DND-41 (cell line): Measurements from ENCODE around the gene ANKRD13B.
A peak's percentile ranks its signal among the peaks of the same experiment; 100 is the strongest.

Experiments used
- ATAC-seq: fragments of 200-7000 bp; cut with Tn5 transposase; 3 replicates; pipeline ENCODE4 v1.9.1; 2021; ENCODE audit warnings: low read depth; ENCODE audit not compliant: insufficient read depth
- DNase-seq: peaks from one replicate; pipeline ENCODE4 v3.0.0-alpha.2; 2020
- H2AFZ ChIP-seq: 2 replicates; pipeline ENCODE4 v1.6.0; 2012; ENCODE audit warnings: low read depth, low read length
- H3K27ac ChIP-seq: 2 replicates; pipeline ENCODE4 v1.5.1; 2012; ENCODE audit warnings: low read length, inconsistent platforms
- H3K27me3 ChIP-seq: fragments of 200-600 bp; sonication (generic); 2 replicates; pipeline ENCODE4 v1.6.0; 2012; ENCODE audit warnings: low read length, mild to moderate bottlenecking, inconsistent platforms; ENCODE audit not compliant: insufficient read depth, poor library complexity
- H3K36me3 ChIP-seq: 2 replicates; pipeline ENCODE4 v1.5.1; 2012; ENCODE audit warnings: low read length, inconsistent platforms; ENCODE audit not compliant: insufficient read depth
- H3K4me1 ChIP-seq: 2 replicates; pipeline ENCODE4 v1.5.1; 2012; ENCODE audit warnings: mild to moderate bottlenecking, low read length; ENCODE audit not compliant: insufficient read depth
- H3K4me2 ChIP-seq: 2 replicates; pipeline ENCODE4 v1.6.0; 2012; ENCODE audit warnings: mild to moderate bottlenecking, moderate library complexity, low read length, inconsistent platforms; ENCODE audit not compliant: insufficient read depth
- H3K4me3 ChIP-seq, 2 experiments: fragments of 200-600 bp in 1 of 2; shearing (Covaris generic) in 1 of 2; 2 replicates each; pipeline ENCODE4 v1.5.1; 2012 to 2016; ENCODE audit warnings: inconsistent platforms in 2 of 2, low read length in 2 of 2, mild to moderate bottlenecking in 2 of 2, low read depth in 1 of 2, moderate library complexity in 1 of 2
- H3K79me2 ChIP-seq: 2 replicates; pipeline ENCODE4 v1.6.0; 2012; ENCODE audit warnings: low read length, inconsistent platforms; ENCODE audit not compliant: insufficient read depth
- H3K9ac ChIP-seq: 2 replicates; pipeline ENCODE4 v1.6.0; 2012; ENCODE audit warnings: low read depth, mild to moderate bottlenecking, inconsistent platforms, low read length, moderate library complexity
- H3K9me3 ChIP-seq: 2 replicates; pipeline ENCODE4 v1.5.1; 2012; ENCODE audit warnings: low read length, moderate library complexity, mild to moderate bottlenecking, inconsistent platforms; ENCODE audit not compliant: insufficient read depth, severe bottlenecking
- H4K20me1 ChIP-seq: 2 replicates; pipeline ENCODE4 v1.6.0; 2012; ENCODE audit warnings: low read length; ENCODE audit not compliant: insufficient read depth
- EZH2 ChIP-seq: IDR thresholded peaks from 3 replicates; pipeline ENCODE4 v1.6.1; 2012; ENCODE audit warnings: borderline replicate concordance, low read depth, mild to moderate bottlenecking, moderate library complexity, low read length, inconsistent platforms; ENCODE audit not compliant: severe bottlenecking
- TF ChIP-seq, protein P1 (sequence below): IDR thresholded peaks from 2 replicates; pipeline ENCODE4 v1.5.1; 2012; ENCODE audit warnings: borderline replicate concordance, low read length, moderate library complexity, mild to moderate bottlenecking; ENCODE audit not compliant: poor library complexity, severe bottlenecking; ENCODE audit errors: extremely low read depth

The ANKRD13B gene

DNA sequence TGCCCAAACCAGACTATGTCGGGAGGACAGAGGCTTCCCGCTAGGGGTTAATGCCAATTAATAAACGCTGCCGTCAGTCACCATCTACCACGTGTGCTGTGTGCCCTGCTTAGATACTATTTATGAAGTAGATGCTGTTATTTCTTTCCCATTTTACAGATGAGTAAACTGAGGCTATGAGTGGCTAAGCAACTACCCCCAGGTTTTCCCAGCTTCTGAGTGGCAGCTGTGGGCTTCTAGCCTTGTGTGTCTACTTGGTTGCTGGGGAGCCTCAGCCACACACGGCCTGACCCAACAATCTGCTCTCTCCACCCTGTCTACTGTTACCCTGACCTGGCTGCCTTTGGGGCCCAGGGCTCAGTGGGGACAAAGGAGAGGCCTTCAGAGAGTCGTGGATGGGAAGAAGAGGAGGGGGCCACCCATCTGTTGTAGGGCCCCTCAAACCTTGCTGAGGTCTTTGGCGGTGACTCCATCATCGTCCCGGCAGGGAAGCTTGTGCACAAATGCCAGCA is 10.6 kb upstream of the ANKRD13B start:
- Histone ChIP-seq H3K4me1 (peaks cover 16% of the 10 kb centered on the region), H3K27ac (no peak overlapping the region), H3K4me2 (no peak overlapping the region), H3K36me3 (peaks cover 65% of the 10 kb centered on the region), H3K9ac (no peak overlapping the region), H3K9me3 (no peaks in the 10 kb centered on the region), H3K27me3 (no peaks in the 10 kb centered on the region), H3K79me2 (peaks cover 54% of the 10 kb centered on the region), H2AFZ (no peak overlapping the region), H4K20me1 (peaks cover 79% of the 10 kb centered on the region), H3K4me3 (no peak overlapping the region)
- no peak for ATAC-seq
- DNase-seq: no peak
- TF ChIP-seq, protein P1, sequence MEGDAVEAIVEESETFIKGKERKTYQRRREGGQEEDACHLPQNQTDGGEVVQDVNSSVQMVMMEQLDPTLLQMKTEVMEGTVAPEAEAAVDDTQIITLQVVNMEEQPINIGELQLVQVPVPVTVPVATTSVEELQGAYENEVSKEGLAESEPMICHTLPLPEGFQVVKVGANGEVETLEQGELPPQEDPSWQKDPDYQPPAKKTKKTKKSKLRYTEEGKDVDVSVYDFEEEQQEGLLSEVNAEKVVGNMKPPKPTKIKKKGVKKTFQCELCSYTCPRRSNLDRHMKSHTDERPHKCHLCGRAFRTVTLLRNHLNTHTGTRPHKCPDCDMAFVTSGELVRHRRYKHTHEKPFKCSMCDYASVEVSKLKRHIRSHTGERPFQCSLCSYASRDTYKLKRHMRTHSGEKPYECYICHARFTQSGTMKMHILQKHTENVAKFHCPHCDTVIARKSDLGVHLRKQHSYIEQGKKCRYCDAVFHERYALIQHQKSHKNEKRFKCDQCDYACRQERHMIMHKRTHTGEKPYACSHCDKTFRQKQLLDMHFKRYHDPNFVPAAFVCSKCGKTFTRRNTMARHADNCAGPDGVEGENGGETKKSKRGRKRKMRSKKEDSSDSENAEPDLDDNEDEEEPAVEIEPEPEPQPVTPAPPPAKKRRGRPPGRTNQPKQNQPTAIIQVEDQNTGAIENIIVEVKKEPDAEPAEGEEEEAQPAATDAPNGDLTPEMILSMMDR: no peak
- no peak for TF ChIP-seq EZH2

DNA sequence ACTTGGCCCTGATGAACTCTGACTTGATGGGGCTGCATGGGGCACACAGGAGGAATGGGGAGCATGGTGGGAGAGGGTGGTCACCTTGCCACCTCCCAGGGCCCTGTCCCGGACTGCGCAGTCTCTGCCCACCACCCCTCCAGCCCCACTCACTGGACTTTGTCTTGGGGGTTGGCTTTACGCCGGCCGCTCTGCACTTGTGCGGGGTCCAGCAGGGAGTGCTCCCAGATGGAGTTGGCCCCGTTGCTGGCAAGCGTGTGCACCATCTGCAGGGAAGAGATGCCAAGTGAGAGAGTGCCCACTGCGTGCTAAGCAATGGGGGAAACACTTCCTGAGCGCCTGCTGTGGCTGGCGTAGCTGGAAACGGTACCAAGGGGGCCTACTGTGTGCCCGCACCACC is 10.2 kb upstream of the ANKRD13B start:
- H3K27me3 ChIP-seq: no peaks in the 10 kb centered on the region
- ATAC-seq (no peak), DNase-seq (no peak)
- peaks cover 58% of the 10 kb centered on the region for H3K79me2 ChIP-seq
- H2AFZ ChIP-seq: no peak overlapping the region
- no peak overlapping the region for H3K4me3 ChIP-seq
- no peak overlapping the region for H3K27ac ChIP-seq
- peaks cover 81% of the 10 kb centered on the region for H4K20me1 ChIP-seq
- peaks cover 21% of the 10 kb centered on the region for H3K4me1 ChIP-seq
- H3K4me2 ChIP-seq: no peak overlapping the region
- TF ChIP-seq EZH2: no peak
- TF ChIP-seq, protein P1: no peak
- peaks cover 60% of the 10 kb centered on the region for H3K36me3 ChIP-seq
- no peaks in the 10 kb centered on the region for H3K9me3 ChIP-seq
- H3K9ac ChIP-seq: no peak overlapping the region

DNA sequence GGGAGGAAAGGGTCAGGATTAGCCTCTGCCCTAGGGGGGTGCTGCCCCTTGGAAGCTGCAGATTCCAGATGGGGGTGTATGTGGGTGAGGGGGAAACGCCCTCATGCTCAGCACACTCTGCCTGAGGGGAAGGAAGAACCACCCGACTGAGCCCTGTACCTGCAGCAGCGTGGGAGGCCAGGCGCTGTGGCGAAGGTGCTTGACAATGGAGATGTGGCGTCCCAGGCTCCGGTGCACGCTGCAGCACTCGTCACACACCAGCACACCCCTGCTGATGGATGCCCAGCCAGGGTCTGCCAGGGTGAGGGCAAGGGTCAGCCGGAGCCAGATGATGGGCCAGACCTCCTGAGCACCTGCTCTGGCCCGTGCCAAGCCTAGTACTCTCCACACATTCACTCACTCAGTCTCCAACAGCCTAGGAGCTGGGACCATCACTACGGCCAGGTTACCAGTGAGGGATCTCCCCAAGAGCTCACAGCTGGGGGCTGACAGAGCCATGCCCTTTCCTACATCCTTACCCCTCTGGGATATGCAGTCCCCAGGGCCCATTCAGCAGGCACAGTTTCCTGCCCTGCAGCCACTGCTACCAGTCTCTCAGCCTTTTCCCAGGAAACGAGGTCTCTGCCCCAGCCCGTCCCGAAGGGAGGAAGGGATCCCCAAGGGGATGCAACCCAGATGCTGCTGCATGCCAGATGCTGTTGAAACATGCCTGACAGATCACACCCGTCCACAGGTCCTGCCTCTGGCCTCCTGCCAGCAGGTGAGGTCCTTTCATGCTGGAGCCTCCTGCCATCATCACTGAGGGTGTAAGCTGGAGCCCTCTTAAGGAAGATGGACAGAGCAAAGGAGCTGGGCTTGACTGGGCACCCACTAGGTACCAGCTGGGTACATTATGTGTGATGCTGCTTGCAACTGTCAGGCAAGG is 9.3 kb upstream of the ANKRD13B start:
- DNase-seq (no peak), ATAC-seq (no peak)
- no peaks in the 10 kb centered on the region for H3K9me3 ChIP-seq
- no peak overlapping the region for H3K9ac ChIP-seq
- H3K27me3 ChIP-seq: no peaks in the 10 kb centered on the region
- H3K4me3 ChIP-seq: no peak overlapping the region
- 0 out of 2 replicates have a peak overlapping the region, but pooled peaks have one; percentile 34 for H3K27ac ChIP-seq
- H4K20me1 ChIP-seq: peaks cover 82% of the 10 kb centered on the region
- H3K4me1 ChIP-seq: peaks cover 29% of the 10 kb centered on the region
- peaks cover 66% of the 10 kb centered on the region for H3K79me2 ChIP-seq
- no peak overlapping the region for H3K4me2 ChIP-seq
- peaks cover 52% of the 10 kb centered on the region for H3K36me3 ChIP-seq
- H2AFZ ChIP-seq: no peak overlapping the region
- TF ChIP-seq EZH2: no peak
- TF ChIP-seq, protein P1: no peak
